PC-9 (cell line): ENCODE measurements around the gene MOV10.

Experiments used
- EZH2 ChIP-seq: fragments of 200-600 bp; sonication (generic); IDR thresholded peaks from 2 replicates; pipeline ENCODE4 v1.8.0; 2017; ENCODE audit warnings: antibody characterized with exemption, low read depth
- TF ChIP-seq, protein P1 (sequence below): fragments of 200-600 bp; sonication (generic); conservative IDR thresholded peaks from 2 replicates; pipeline ENCODE4 v1.6.1; 2017; ENCODE audit warnings: mixed run types, antibody characterized with exemption, mild to moderate bottlenecking, moderate library complexity

DNA sequence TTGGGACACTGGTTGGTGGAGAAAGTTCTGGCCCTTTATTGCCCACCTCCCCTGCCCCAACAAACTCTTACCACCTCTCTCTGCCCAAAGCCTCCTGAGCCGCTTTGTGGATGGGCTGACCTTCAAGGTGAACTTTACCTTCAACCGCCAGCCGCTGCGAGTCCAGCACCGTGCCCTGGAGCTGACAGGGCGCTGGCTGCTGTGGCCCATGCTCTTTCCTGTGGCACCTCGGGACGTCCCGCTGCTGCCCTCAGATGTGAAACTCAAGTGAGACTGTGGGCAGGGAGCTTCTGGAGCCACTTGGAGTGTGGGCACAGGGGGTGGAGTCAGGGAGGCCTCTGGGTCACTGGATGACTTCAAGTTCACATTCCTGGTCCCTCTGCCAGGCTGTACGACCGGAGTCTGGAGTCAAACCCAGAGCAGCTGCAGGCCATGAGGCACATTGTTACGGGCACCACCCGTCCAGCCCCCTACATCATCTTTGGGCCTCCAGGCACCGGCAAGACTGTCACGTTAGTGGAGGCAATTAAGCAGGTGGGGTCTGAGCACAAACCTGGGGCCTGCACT is 20.0 kb downstream of the MOV10 start:
- TF ChIP-seq, protein P1, sequence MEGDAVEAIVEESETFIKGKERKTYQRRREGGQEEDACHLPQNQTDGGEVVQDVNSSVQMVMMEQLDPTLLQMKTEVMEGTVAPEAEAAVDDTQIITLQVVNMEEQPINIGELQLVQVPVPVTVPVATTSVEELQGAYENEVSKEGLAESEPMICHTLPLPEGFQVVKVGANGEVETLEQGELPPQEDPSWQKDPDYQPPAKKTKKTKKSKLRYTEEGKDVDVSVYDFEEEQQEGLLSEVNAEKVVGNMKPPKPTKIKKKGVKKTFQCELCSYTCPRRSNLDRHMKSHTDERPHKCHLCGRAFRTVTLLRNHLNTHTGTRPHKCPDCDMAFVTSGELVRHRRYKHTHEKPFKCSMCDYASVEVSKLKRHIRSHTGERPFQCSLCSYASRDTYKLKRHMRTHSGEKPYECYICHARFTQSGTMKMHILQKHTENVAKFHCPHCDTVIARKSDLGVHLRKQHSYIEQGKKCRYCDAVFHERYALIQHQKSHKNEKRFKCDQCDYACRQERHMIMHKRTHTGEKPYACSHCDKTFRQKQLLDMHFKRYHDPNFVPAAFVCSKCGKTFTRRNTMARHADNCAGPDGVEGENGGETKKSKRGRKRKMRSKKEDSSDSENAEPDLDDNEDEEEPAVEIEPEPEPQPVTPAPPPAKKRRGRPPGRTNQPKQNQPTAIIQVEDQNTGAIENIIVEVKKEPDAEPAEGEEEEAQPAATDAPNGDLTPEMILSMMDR, result no peak
- no peak for TF ChIP-seq EZH2
